ENCODE measurements around the gene COL1A2. TPM values are rescaled to one million over a fixed set of nuclear protein-coding genes. Genes with fewer than 3 reads are reported as not detected.

The COL1A2 gene
- total and polyA plus RNA-seq, 2 of the 8 experiments (the other 6 are each of a cell fraction or from before 2014, with no cell fraction given), result 45.2 to 87.2 TPM

- TF ChIP-seq KDM5A (IDR thresholded peaks at IDR 0.05; ENCODE audit: low read length), result no peak
- no peak for TF ChIP-seq PHF8 (conservative IDR thresholded peaks at IDR 0.05; ENCODE audit: low read depth, low read length)
Measured at GRCh38 chr7:94418851-94419250, 24.2 kb downstream of the COL1A2 start (continued).
